Measurements from ENCODE around the gene OIT3.

OIT3 gene

GRCh38 chr10:72893136-72893798, at the start of gene OIT3:
OIT3 (plus strand) TSS chr10:72893739; CDS start chr10:72893799, 60 bp downstream.
- no peak for DNase-seq (ENCODE audit: low read depth)

- DNase-seq (ENCODE audit: low read depth) = no peak
Observed at GRCh38 chr10:72846238-72846637, 47.3 kb upstream of the OIT3 start.

- DNase-seq (ENCODE audit: low read depth) = no peak
Observed at GRCh38 chr10:72847681-72848080, 45.9 kb upstream of the OIT3 start.

- no peak for DNase-seq (ENCODE audit: low read depth)
Observed at GRCh38 chr10:72850861-72851260, 42.7 kb upstream of the OIT3 start.

- DNase-seq (ENCODE audit: low read depth) = no peak
Observed at GRCh38 chr10:72851509-72851908, 42.0 kb upstream of the OIT3 start.

- no peak for DNase-seq (ENCODE audit: low read depth)
Observed at GRCh38 chr10:72852508-72852907, 41.0 kb upstream of the OIT3 start.

GRCh38 chr10:72855129-72855528, 38.4 kb upstream of the OIT3 start:
- DNase-seq (ENCODE audit: low read depth) = no peak

- DNase-seq (ENCODE audit: low read depth) = no peak
Observed at GRCh38 chr10:72855790-72856189, 37.7 kb upstream of the OIT3 start.

GRCh38 chr10:72858067-72858466, 35.5 kb upstream of the OIT3 start:
- DNase-seq (ENCODE audit: low read depth) = no peak

GRCh38 chr10:72862957-72863356, 30.6 kb upstream of the OIT3 start:
- DNase-seq (ENCODE audit: low read depth) = no peak

GRCh38 chr10:72875250-72876055, 18.1 kb upstream of the OIT3 start:
- DNase-seq (ENCODE audit: low read depth) = no peak

- no peak for DNase-seq (ENCODE audit: low read depth)
Observed at GRCh38 chr10:72879245-72879644, 14.3 kb upstream of the OIT3 start.

GRCh38 chr10:72881291-72881690, 12.2 kb upstream of the OIT3 start:
- no peak for DNase-seq (ENCODE audit: low read depth)

- no peak for DNase-seq (ENCODE audit: low read depth)
Observed at GRCh38 chr10:72883861-72884260, 9.7 kb upstream of the OIT3 start.

- DNase-seq (ENCODE audit: low read depth) = no peak
Observed at GRCh38 chr10:72885953-72886352, 7.6 kb upstream of the OIT3 start.

GRCh38 chr10:72886621-72887020, 6.9 kb upstream of the OIT3 start:
- no peak for DNase-seq (ENCODE audit: low read depth)

GRCh38 chr10:72887043-72887442, 6.5 kb upstream of the OIT3 start:
- DNase-seq (ENCODE audit: low read depth) = no peak

GRCh38 chr10:72888151-72888638, 5.3 kb upstream of the OIT3 start:
- DNase-seq (ENCODE audit: low read depth) = no peak

- DNase-seq (ENCODE audit: low read depth) = no peak
Observed at GRCh38 chr10:72889391-72889831, 4.1 kb upstream of the OIT3 start.

- no peak for DNase-seq (ENCODE audit: low read depth)
Observed at GRCh38 chr10:72890086-72890485, 3.5 kb upstream of the OIT3 start.

- no peak for DNase-seq (ENCODE audit: low read depth)
Observed at GRCh38 chr10:72895236-72895850, 1.8 kb downstream of the OIT3 start.

GRCh38 chr10:72898616-72899015, 5.1 kb downstream of the OIT3 start:
- DNase-seq (ENCODE audit: low read depth) = no peak

- DNase-seq (ENCODE audit: low read depth) = no peak
Observed at GRCh38 chr10:72899545-72899944, 6.0 kb downstream of the OIT3 start.

Data from stimulated activated CD4-positive, alpha-beta T cell treated with anti-CD3 and anti-CD28 coated beads, Interleukin-2, amount 100 ng/mL, for 4 hours (primary cell).